ENCODE measurements around the gene TMEM185A.
"Not testable (repeated sequence)": the region's sequence is repeated elsewhere in the genome, so short reads cannot be mapped to it uniquely, and the experiment has no call there.

The TMEM185A gene

GRCh38 chrX:149631234-149632165, at the start of gene TMEM185A:
Gene TMEM185A (minus strand): TSS chrX:149631792. CDS start chrX:149631580, 212 bp downstream.
- peak; percentile 75 for DNase-seq

- DNase-seq = no peak
Measured at GRCh38 chrX:149681182-149681581, 49.6 kb upstream of the TMEM185A start.

GRCh38 chrX:149679164-149679678, 47.6 kb upstream of the TMEM185A start:
- not testable (repeated sequence) for DNase-seq

DNA sequence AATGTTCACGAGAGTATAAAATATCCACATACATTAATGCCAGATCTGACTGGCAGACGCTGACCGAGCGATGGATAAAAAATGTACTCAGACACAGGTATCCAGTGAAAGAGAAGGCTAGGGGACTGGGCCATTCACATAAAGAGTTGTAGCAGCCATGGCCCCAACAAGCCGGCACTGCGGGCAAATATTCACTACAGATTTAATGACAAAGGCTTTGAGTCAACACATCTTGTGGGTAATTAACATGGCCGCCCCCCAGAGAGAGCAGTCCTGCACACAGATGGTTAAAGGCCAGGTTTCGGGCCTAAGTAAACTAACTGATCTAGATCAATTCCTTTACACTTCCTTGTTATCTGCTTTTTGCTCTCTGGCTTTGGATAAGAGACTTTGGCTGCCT, 44.0 kb upstream of the TMEM185A start:
- not testable (repeated sequence) for DNase-seq

DNA sequence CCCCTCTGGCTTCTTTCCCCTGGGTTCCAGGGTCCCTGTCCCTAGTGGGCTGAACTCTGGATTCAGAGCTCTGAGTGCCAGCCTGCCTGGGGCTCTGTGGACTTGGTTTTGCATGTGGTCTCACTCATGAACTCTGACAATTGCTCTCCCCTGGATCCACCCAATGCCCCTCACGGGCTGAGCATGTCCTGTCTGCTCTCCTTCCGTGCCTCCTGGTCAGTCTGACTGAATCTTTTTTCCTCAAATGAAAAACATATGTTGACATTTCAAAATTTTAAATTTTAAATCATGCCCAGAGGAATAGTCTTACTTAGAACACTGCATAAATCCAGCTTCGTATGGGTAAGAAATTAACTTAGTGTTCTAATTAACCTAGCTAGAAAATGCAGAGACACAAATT, 43.5 kb upstream of the TMEM185A start:
- DNase-seq = not testable (repeated sequence)

DNA sequence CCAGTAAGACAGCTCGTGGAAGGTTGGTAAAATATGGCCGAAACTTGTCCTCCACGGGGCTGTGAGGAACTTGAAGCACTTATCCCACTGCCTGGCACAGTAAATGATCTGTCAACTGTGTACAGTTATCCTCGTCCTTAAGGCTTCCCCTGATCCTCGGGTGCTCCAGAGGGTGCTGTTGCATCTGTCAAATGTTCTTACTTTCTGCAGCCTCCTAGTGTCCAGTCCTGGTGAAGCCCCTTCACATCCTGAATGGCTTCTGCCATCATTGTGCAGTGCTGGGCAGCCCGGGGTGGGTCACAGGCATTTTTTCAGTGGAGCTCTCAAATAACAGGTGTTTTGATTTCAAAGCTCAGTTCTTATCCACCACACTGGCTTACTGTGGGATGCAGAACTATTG, 29.0 kb upstream of the TMEM185A start:
- DNase-seq = not testable (repeated sequence)

DNA sequence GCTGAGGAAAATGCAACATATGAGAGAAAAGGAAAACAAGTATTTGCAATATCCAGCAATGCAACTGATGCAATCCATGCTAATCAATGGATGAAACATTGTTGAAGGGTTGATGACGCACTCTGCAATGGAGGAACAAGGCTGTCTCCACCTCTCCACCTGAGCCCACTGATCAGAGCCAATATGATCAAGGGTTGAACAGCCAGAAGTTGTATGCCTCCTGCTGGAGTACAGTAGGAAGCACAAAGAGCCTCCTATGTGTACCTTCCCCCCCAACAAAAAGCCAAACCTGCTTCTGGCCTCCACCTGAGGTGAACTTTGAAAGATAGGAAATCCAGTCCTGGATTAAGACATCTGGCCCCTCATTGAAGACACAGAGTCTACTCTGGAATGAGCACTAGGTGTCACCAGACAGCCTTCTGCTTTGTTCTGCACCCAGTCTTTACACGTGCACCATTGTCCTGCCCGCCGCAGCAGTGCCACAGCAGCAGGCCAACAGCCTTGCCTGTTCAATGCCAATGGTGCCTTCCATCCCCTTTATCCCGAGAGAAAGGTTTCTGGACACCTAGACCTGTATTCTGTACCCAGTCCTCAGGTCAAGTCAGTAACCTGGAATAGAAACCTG, 24.8 kb upstream of the TMEM185A start:
- not testable (repeated sequence) for DNase-seq

GRCh38 chrX:149652232-149652981, 20.8 kb upstream of the TMEM185A start:
- DNase-seq = no peak

DNA sequence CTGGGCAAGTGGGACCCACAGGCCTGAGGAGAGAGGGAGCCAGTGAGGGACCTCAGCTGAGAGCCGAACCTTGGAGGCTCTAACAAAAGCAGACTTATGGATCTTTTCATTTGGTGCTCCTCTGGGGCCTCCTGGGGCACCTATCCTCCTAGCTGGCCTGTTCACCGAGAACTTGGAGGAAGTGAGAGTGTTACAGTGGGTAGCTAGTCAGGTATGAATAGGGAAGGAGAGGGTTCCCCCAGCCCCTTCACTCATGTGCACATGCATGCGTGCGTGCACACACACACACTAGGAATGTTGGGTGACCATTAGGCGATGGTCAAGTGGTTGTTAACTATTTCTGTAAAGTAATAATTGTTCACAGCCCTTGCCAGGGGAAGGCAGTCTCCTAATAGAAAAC, 18.6 kb upstream of the TMEM185A start:
- DNase-seq = no peak

DNA sequence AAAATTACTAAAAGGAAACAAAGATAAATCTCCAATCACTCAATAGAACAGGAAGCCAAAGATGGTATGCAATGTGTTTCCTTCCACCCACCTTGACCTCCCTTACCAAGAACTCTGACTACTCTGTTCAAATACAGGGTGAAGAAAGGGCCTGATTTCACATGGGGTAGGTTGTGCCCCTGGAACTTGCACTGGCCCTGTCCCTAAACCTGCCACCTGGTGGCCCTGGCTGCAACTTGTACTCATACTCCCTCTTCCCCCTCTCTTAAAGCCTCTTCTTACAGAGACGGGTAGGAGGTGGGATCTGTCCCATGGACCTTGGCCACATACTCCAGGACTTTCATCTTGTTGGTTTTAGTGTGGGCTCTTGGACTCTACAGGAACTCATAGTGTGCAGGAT, 17.3 kb upstream of the TMEM185A start:
- DNase-seq = no peak

DNA sequence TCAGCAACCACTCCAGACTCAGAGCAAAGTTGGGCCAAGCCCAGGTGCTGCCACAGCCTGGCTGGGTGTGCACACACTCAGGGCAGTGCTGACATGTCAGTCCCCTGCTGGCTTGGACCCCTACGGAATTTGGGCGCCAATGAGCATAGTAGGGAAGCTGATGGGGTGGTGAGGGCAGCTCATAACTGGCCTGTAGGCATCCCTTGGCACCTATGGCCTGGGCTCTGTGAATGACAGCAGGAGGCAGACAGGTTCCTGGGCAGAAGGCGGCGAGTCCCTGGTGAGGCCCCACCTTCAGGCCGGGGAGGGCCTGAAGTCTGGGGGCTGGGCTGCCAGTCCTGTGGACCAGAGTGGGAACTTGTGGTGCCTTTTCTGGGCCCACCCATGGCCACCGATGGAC, 15.9 kb upstream of the TMEM185A start:
- DNase-seq = no peak

DNA sequence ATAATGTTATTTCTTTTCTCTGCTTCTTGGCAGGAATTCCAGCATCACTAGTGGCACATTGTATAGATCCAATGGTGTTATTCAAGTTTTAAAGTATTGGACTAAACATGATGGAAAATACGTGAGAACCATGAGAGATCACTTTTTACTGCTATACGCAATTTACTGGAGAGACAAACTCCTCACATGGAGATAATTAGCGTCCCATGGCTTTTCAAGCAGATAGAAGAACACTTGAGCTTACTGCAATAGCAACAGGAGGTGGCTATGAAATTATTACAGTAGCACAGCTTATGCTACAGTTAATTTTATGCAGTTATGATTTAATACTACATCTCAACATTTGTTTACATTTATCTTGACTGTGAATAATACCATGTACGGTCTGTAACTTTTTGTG, 11.9 kb upstream of the TMEM185A start:
- DNase-seq = no peak

DNA sequence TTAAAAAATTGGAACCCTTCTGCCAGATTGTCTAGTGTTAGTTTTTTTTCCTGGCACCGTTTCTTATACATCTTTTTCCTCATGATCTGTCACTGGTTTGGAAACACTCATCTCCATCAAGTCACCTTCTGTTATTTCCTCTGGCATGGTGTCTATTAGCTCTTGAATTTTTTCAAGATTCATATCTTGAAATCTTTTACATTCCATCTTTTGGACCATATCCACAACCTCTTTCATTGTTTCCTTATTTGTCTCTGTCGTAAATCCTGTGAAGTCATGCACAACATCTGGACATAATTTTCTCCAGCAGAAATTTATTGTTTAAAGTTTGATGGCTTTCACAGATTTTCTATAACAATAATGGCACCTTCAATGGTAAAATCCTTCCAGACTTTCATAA, 10.2 kb upstream of the TMEM185A start:
- DNase-seq = no peak

DNA sequence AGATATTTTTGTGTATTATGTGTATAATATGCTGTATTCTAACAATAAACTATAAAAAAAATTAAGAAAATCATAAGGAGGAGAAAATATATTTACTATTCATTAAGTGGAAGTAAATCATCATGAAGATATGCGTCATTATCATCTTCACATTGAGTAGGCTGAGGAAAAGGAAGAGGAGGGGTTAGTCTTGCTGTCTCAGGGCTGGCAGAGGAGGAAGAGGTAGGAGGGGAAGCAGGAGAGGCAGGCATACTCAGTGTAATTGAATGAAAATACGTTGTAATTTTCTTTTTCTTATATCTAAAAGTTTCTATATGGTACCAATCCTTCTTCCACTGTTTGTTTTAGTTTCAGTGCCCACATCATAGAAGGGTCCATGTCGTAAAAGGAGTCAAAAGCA, 9.8 kb upstream of the TMEM185A start:
- no peak for DNase-seq

GRCh38 chrX:149639568-149639967, 8.0 kb upstream of the TMEM185A start:
- no peak for DNase-seq

GRCh38 chrX:149638860-149639259, 7.3 kb upstream of the TMEM185A start:
- no peak for DNase-seq

DNA sequence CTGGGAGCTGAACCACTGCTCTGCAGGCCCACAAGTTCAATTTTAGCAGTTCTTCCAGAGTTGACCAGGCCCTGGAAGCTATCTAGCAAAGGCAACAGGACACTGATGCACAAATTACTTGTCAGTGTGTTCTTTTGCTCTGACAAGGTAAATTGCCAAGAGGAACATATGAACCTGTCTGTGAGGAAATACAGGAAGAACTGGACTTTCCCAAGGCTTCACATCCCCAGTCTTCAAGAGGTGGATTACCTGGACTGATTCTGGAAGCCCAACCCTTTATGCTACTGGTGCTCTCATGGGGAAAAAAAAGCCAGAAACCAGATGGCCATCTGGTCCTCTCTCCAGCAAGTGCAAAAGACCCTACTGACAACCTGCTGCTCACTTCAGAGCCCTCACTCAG, 1.9 kb upstream of the TMEM185A start:
- DNase-seq = no peak

DNA sequence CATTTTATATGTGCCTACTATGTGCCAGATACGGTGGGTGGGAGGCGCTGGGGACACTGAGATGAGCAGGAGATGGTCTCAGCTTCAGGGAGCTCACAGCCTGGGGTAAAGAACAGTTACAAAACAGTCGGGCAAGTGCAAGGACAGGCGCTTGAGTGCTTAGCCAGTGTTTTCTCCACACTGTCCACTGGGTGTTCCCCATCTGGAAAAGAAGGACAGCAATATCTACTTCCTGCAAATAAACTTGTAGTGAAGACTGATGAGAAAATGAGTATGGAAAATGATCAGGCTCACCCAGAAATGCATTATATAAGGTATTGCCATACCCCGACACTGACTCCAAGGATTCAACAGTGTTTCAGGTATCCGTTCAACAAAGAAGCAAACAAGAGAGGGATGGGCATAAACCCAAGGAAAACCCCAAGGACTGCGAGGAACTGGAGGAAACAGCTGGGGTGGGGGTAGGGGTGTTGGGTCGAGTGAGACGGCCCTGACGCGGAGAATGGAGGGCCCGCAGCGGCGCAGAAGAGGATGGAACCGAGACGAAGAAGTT, 835 bp downstream of the TMEM185A start:
- no peak for DNase-seq

DNA sequence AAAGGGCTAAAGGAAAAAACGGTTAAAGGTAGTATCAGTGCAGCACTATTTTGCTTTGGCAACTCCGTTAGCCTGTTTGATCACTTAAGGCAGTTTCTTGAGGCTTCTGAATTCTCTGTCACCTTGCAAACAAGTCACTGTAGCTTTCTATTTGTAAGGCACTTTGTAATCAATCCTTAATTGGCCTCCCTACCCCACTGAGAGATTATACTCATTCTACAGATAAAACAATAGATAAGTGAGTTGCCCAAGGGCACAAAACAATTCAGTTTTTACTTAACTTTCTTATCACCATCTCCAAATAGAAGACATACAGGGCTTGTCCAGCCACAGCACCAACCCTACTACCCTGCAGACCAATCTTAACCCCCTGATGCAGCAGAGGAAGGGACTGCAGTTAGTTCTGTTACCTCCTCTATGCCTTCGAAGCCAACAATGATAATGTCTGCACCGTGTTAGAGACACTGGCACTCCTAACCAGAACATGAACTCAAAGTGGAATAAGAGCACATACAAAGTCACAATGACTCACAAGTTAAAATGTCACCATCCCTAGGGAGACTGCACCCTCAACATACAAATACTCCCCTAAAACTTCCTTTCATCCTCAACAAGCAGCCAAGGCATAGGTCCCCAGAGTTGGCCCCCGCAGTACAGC, 1.7 kb downstream of the TMEM185A start:
- DNase-seq = no peak

GRCh38 chrX:149628768-149629167, 2.8 kb downstream of the TMEM185A start:
- no peak for DNase-seq

GRCh38 chrX:149628280-149628679, 3.3 kb downstream of the TMEM185A start:
- no peak for DNase-seq

DNA sequence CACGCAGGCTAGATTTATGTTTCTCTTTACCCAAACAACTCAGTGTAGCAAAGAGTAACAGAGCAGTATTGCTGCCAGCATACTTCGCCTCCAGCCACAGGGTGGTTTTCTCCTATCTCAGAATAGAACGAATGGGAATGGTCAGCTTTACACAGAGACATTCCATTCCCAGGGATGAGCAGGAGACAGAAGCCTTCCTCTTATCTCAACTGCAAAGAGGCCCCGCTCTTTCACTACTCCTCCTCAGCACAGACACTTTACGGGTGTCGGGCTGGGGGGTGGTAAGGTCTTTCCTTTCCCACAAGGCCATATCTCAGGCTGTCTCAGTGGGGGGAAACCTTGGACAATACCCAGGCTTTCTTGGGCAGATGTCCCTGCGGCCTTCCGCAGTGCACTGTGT, 4.8 kb downstream of the TMEM185A start:
- DNase-seq = not testable (repeated sequence)
